CD4-positive, alpha-beta T cell (primary cell): ENCODE measurements around the gene PARD3B. TPM values are rescaled to one million over a fixed set of nuclear protein-coding genes. Genes with fewer than 3 reads are reported as not detected.

Experiments used
- ATAC-seq: fragments of 200-7000 bp; cut with Tn5 transposase; one replicate; pipeline ENCODE4 v1.10.0; 2022; ENCODE audit warnings: mild to moderate bottlenecking; ENCODE audit not compliant: poor library complexity
- CTCF ChIA-PET: fragments of 350-600 bp; sonication (Branson Sonifier 250); formaldehyde crosslinking; loops from one replicate; lab custom pipeline; 2021; ENCODE audit warnings: antibody characterized with exemption, inconsistent platforms; lab: Charles Lee
- POLR2A ChIA-PET: fragments of 350-600 bp; sonication (Branson Sonifier 250); formaldehyde crosslinking; loops from one replicate; lab custom pipeline; 2021; ENCODE audit warnings: antibody characterized with exemption, inconsistent platforms; lab: Charles Lee
- DNase-seq, 14 experiments: peaks; one replicate each; pipeline ENCODE4 v3.0.0-alpha.2; 2013 to 2020; ENCODE audit warnings: mixed read lengths in 2 of 14
- H3K27ac ChIP-seq, 2 donors: one replicate each; pipeline versions ENCODE4 v1.5.1 to v1.7.0; 2013; ENCODE audit warnings: low read length in 2 of 2, low read depth in 1 of 2, mild to moderate bottlenecking in 1 of 2
- H3K27me3 ChIP-seq, 2 experiments: 1 replicate in 1 of 2; 2 replicates in 1 of 2; pipeline versions ENCODE4 v1.6.1 to v1.7.0; 2013; ENCODE audit warnings: low read length in 2 of 2, control low read depth in 1 of 2, mild to moderate bottlenecking in 1 of 2, moderate library complexity in 1 of 2; ENCODE audit not compliant: insufficient read depth in 2 of 2, control insufficient read depth in 1 of 2
- H3K36me3 ChIP-seq: one replicate; pipeline ENCODE4 v1.6.1; 2013; ENCODE audit warnings: low read length, control low read depth; ENCODE audit not compliant: insufficient read depth
- H3K4me1 ChIP-seq: one replicate; pipeline ENCODE4 v1.6.1; 2013; ENCODE audit warnings: low read length, control low read depth; ENCODE audit not compliant: insufficient read depth
- H3K4me3 ChIP-seq: one replicate; pipeline ENCODE4 v1.5.1; 2013; ENCODE audit warnings: mild to moderate bottlenecking, low read length, moderate library complexity
- H3K9me3 ChIP-seq, 2 experiments: 1 replicate in 1 of 2; 2 replicates in 1 of 2; pipeline versions ENCODE4 v1.6.1 to v1.7.0; 2013; ENCODE audit warnings: low read length in 2 of 2, mild to moderate bottlenecking in 2 of 2, control low read depth in 1 of 2, moderate library complexity in 1 of 2; ENCODE audit not compliant: control insufficient read depth in 1 of 2, insufficient read depth in 1 of 2
- H3K27ac Mint-ChIP-seq: one replicate; pipeline ENCODE4 v1.8.0; 2020; ENCODE audit warnings: mixed read lengths
- H3K27me3 Mint-ChIP-seq: one replicate; pipeline ENCODE4 v1.8.0; 2021; ENCODE audit warnings: mixed read lengths
- H3K36me3 Mint-ChIP-seq: one replicate; pipeline ENCODE4 v1.8.0; 2021; ENCODE audit warnings: low read depth, mixed read lengths
- H3K4me1 Mint-ChIP-seq: one replicate; pipeline ENCODE4 v1.8.0; 2021; ENCODE audit warnings: low read depth, mixed read lengths
- H3K4me3 Mint-ChIP-seq: one replicate; pipeline ENCODE4 v1.8.0; 2020; ENCODE audit warnings: mild to moderate bottlenecking, mixed read lengths
- H3K9me3 Mint-ChIP-seq: one replicate; pipeline ENCODE4 v1.8.0; 2020; ENCODE audit warnings: mixed read lengths
- intact Hi-C, 2 experiments: fragments of 100-400 bp; cut with DNase I in 1 of 2; cut with micrococcal nuclease in 1 of 2; formaldehyde crosslinking; loops; one replicate each; pipeline versions ENCODE4 v1.15.1 to v1.9.0; 2023 to 2025; cut with DNase I, micrococcal nuclease
- total RNA-seq, 174 experiments: library from RNA in 2 of 174; stranded (reverse) in 2 of 174; gene quantifications; one replicate each; pipeline ENCODE4 v1.2.3 and lab custom pipeline; 2021 to 2026
- TF ChIP-seq, protein P1 (sequence below): fragments of 200-600 bp; IDR thresholded peaks from one replicate; pipeline ENCODE4 v1.8.0; 2022; ENCODE audit warnings: antibody characterized with exemption, mild to moderate bottlenecking

The PARD3B gene
- total RNA-seq, 2 experiments from 2014 or later, result 0.87 to 1.9 TPM

DNA sequence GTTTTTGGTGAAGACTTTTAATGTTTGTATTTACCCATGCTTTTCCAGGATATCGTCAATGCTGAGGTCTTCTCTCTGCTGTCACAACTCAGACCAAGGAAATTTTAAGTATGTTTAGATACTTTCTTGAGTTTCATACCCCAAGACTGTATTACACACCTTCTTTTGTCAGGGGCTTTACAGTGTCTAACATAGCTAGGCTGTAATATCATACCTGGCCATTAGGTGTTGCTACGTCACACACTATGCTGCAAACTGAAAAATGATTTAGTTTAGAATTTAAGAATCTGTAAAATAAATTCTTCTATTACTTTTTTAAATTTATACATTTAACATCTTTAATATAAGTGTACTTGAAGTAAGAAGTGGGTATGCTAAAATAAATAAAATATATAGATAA is 778.7 kb downstream of the PARD3B start:
- Histone ChIP-seq H3K27me3 (no peaks in the 10 kb centered on the region), H3K4me3 (no peak overlapping the region), H3K27ac (no peak overlapping the region), H3K36me3 (no peaks in the 10 kb centered on the region), H3K9me3 (no peaks in the 10 kb centered on the region), H3K4me1 (no peaks in the 10 kb centered on the region)
- TF ChIP-seq, protein P1, sequence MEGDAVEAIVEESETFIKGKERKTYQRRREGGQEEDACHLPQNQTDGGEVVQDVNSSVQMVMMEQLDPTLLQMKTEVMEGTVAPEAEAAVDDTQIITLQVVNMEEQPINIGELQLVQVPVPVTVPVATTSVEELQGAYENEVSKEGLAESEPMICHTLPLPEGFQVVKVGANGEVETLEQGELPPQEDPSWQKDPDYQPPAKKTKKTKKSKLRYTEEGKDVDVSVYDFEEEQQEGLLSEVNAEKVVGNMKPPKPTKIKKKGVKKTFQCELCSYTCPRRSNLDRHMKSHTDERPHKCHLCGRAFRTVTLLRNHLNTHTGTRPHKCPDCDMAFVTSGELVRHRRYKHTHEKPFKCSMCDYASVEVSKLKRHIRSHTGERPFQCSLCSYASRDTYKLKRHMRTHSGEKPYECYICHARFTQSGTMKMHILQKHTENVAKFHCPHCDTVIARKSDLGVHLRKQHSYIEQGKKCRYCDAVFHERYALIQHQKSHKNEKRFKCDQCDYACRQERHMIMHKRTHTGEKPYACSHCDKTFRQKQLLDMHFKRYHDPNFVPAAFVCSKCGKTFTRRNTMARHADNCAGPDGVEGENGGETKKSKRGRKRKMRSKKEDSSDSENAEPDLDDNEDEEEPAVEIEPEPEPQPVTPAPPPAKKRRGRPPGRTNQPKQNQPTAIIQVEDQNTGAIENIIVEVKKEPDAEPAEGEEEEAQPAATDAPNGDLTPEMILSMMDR, result peak; percentile 17
- Mint-ChIP-seq H3K27ac (no peak overlapping the region), H3K4me3 (no peak overlapping the region), H3K36me3 (no peaks in the 10 kb centered on the region), H3K27me3 (no peaks in the 10 kb centered on the region), H3K9me3 (peaks cover 3% of the 10 kb centered on the region), H3K4me1 (no peaks in the 10 kb centered on the region)
- ChIA-PET POLR2A (no interaction called here), CTCF (no interaction called here)
- no peak for ATAC-seq
- no peak for DNase-seq
- intact Hi-C loops, result no loop called here

DNA sequence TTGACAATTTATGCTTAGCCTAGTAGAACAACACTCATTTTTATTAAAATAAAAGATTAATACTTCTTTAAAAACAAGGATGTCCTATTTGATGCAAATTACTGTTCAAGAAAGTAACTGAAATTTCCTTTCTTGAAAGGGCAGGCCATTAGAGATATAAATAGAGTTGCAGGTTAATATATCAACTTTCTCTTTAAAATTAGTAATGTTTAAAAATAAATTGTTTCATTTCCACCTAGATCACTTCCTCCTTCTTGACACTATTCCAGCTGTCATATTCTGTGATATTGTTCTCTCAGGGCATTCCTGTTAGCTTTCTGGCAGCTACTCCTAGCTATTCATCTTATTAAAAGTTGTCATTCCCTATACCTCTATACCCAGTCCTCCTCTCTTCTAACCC is 779.1 kb downstream of the PARD3B start:
- POLR2A ChIA-PET, result no interaction called here
- TF ChIP-seq, protein P1, result no peak
- peaks cover 3% of the 10 kb centered on the region for H3K9me3 Mint-ChIP-seq
- intact Hi-C loops, result no loop called here
- H3K27ac Mint-ChIP-seq, result no peak overlapping the region
- no peak overlapping the region for H3K4me3 ChIP-seq
- ATAC-seq (no peak), DNase-seq (no peak)
- H3K27me3 ChIP-seq, result no peaks in the 10 kb centered on the region
- H3K9me3 ChIP-seq, result no peaks in the 10 kb centered on the region
- no peaks in the 10 kb centered on the region for H3K36me3 Mint-ChIP-seq
- no peaks in the 10 kb centered on the region for H3K36me3 ChIP-seq
- H3K27ac ChIP-seq, result no peak overlapping the region
- CTCF ChIA-PET, result no interaction called here
- no peak overlapping the region for H3K4me3 Mint-ChIP-seq
- no peaks in the 10 kb centered on the region for H3K4me1 ChIP-seq
- no peaks in the 10 kb centered on the region for H3K4me1 Mint-ChIP-seq
- no peaks in the 10 kb centered on the region for H3K27me3 Mint-ChIP-seq

DNA sequence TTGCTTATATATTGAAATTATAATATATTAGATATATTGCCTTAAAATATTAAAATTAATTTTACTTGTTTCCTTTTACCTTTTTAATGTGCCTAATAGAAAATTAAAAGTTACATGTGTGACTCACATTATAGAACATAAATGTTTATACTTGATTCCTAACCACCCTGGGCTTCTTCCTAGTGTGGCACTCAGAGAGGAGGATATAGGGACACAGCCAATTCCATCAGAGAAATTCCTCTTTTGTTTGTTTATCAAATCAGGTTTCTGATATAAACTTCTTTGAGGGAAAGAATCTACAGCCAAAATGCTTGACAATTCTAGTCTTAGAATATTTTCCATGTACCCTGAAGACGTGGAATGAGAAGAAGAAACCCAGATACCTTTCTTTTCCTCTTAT is 788.1 kb downstream of the PARD3B start:
- H3K36me3 ChIP-seq, result no peaks in the 10 kb centered on the region
- H3K4me1 ChIP-seq, result no peaks in the 10 kb centered on the region
- no peak overlapping the region for H3K27ac ChIP-seq
- H3K27me3 ChIP-seq, result no peaks in the 10 kb centered on the region
- H3K4me3 ChIP-seq, result no peak overlapping the region
- ATAC-seq, result no peak
- POLR2A ChIA-PET, result no interaction called here
- H3K9me3 ChIP-seq, result peaks cover 0 to 5% of the 10 kb centered on the region in 2 experiments
- Mint-ChIP-seq H3K4me1 (no peaks in the 10 kb centered on the region), H3K27me3 (no peaks in the 10 kb centered on the region), H3K9me3 (peaks cover 6% of the 10 kb centered on the region), H3K27ac (no peak overlapping the region), H3K36me3 (no peaks in the 10 kb centered on the region), H3K4me3 (no peak overlapping the region)
- CTCF ChIA-PET, result no interaction called here
- intact Hi-C loops, result no loop called here
- TF ChIP-seq, protein P1, result no peak
- no peak for DNase-seq
